ENCODE data around the gene ZNF668. TPM values are rescaled to one million over a fixed set of nuclear protein-coding genes. Genes with fewer than 3 reads are reported as not detected.

Gene ZNF668
- total RNA-seq, 4 donors from 2014 or later = 7.9 to 17.9 (median 10.2) TPM

GRCh38 chr16:31108794-31109558, 34.9 kb upstream of the ZNF668 start:
- Histone ChIP-seq H3K4me3 (peak overlapping the region; percentile 72 to 98 (median 91)), H3K9me3 (no peaks in the 10 kb centered on the region), H3K36me3 (peaks cover 0 to 5% (median 3%) of the 10 kb centered on the region in 4 donors), H3K27me3 (no peaks in the 10 kb centered on the region), H3K4me1 (peaks cover 3 to 38% (median 26%) of the 10 kb centered on the region in 4 donors), H3K27ac (peak overlapping the region; percentile 86 to 94 (median 92))
- DNase-seq = no peak
- TF ChIP-seq CTCF (IDR thresholded peaks at IDR 0.05) = no peak
- TF ChIP-seq POLR2AphosphoS5 (IDR thresholded peaks at IDR 0.05) = no peak
- TF ChIP-seq POLR2A (IDR thresholded peaks at IDR 0.05) = no peak
- TF ChIP-seq EP300 (IDR thresholded peaks at IDR 0.05; ENCODE audit: low read depth) = no peak
- intact Hi-C loops (cut with DNase I; ENCODE audit: low total_unique reads) (no loop called here), in situ Hi-C loops (cut with MboI; ENCODE audit: low pct_ligation_motif_present in 1 of 4, low pct_unique_long_range_greater_than_20kb in 1 of 4, low sequenced_read_pairs in 3 of 4) (no loop called here)
- WGBS, 2 donors (ENCODE audit: low coverage in 1 of 2) = 55 to 96% methylated on average over 4 to 32 of the region's 57 CpGs

GRCh38 chr16:31108035-31108793, 34.2 kb upstream of the ZNF668 start, which contains the start of gene BCKDK:
Gene BCKDK, plus strand, starts transcription at chr16:31108386. Its CDS starts 838 bp downstream, at chr16:31109224.
- intact Hi-C loops (cut with DNase I; ENCODE audit: low total_unique reads) (no loop called here), in situ Hi-C loops (cut with MboI; ENCODE audit: low pct_ligation_motif_present in 1 of 4, low pct_unique_long_range_greater_than_20kb in 1 of 4, low sequenced_read_pairs in 3 of 4) (no loop called here)
- peak; percentile 50 for TF ChIP-seq POLR2A (IDR thresholded peaks at IDR 0.05)
- TF ChIP-seq POLR2AphosphoS5 (IDR thresholded peaks at IDR 0.05) = peak; percentile 42 to 79 (median 75)
- no peak for TF ChIP-seq EP300 (IDR thresholded peaks at IDR 0.05; ENCODE audit: low read depth)
- H3K4me1 ChIP-seq = peaks cover 3 to 30% (median 22%) of the 10 kb centered on the region in 4 donors
- H3K4me3 ChIP-seq = peak within 1 kb of the TSS; percentile 72 to 98 (median 91)
- peak; percentile 77 for DNase-seq
- no peaks in the 10 kb centered on the region for H3K27me3 ChIP-seq
- peak within 1 kb of the TSS; percentile 86 to 94 (median 92) for H3K27ac ChIP-seq
- 6% methylated on average over 35 of the region's 68 CpGs; no CpG with 5 or more reads in 1 of the 2 donors for WGBS, 2 donors (ENCODE audit: low coverage in 1 of 2)
- H3K9me3 ChIP-seq = no peaks in the 10 kb centered on the region
- H3K36me3 ChIP-seq = peaks cover 0 to 5% (median 3%) of the 10 kb centered on the region in 4 donors

- H3K9me3 ChIP-seq = no peaks in the 10 kb centered on the region
- in situ Hi-C loops (cut with MboI; ENCODE audit: low pct_ligation_motif_present in 1 of 4, low pct_unique_long_range_greater_than_20kb in 1 of 4, low sequenced_read_pairs in 3 of 4) = no loop called here
- DNase-seq = no peak
- peaks cover 3 to 26% (median 22%) of the 10 kb centered on the region in 4 donors for H3K4me1 ChIP-seq
- WGBS, 2 donors (ENCODE audit: low coverage in 1 of 2) = 86 to 94% methylated on average over 3 to 6 of the region's 6 CpGs
- peaks cover 0 to 5% (median 3%) of the 10 kb centered on the region in 4 donors for H3K36me3 ChIP-seq
- H3K4me3 ChIP-seq = no peak overlapping the region
- TF ChIP-seq EP300 (IDR thresholded peaks at IDR 0.05; ENCODE audit: low read depth) (no peak), POLR2A (IDR thresholded peaks at IDR 0.05) (no peak), CTCF (IDR thresholded peaks at IDR 0.05) (no peak), POLR2AphosphoS5 (IDR thresholded peaks at IDR 0.05) (no peak)
- intact Hi-C loops (cut with DNase I; ENCODE audit: low total_unique reads) = no loop called here
- no peaks in the 10 kb centered on the region for H3K27me3 ChIP-seq
- peak overlapping the region in 3 of 4 donors; percentile 21 to 89 (median 86) for H3K27ac ChIP-seq
Measured at GRCh38 chr16:31107465-31107867, 33.4 kb upstream of the ZNF668 start.

- H3K4me3 ChIP-seq = no peak overlapping the region
- whole genome bisulfite sequencing, 2 donors (ENCODE audit: low coverage in 1 of 2) = 88 to 91% methylated on average over 16 to 28 of the region's 28 CpGs
Measured at GRCh38 chr16:31106509-31107464, 32.7 kb upstream of the ZNF668 start.

More at GRCh38 chr16:31106509-31107464, 32.7 kb upstream of the ZNF668 start:
- TF ChIP-seq POLR2AphosphoS5 (IDR thresholded peaks at IDR 0.05) (no peak), CTCF (IDR thresholded peaks at IDR 0.05) (no peak), EP300 (IDR thresholded peaks at IDR 0.05; ENCODE audit: low read depth) (no peak), POLR2A (IDR thresholded peaks at IDR 0.05) (no peak)
- H3K27me3 ChIP-seq = no peaks in the 10 kb centered on the region
- in situ Hi-C loops (cut with MboI; ENCODE audit: low pct_ligation_motif_present in 1 of 4, low pct_unique_long_range_greater_than_20kb in 1 of 4, low sequenced_read_pairs in 3 of 4) (no loop called here), intact Hi-C loops (cut with DNase I; ENCODE audit: low total_unique reads) (no loop called here)
- H3K9me3 ChIP-seq = no peaks in the 10 kb centered on the region
- H3K27ac ChIP-seq = peak overlapping the region in 2 of 4 donors; percentile 63 to 82
- DNase-seq = no peak
- H3K36me3 ChIP-seq = no peaks in the 10 kb centered on the region
- H3K4me1 ChIP-seq = peaks cover 3 to 26% (median 22%) of the 10 kb centered on the region in 4 donors
